ENCODE data around the gene VPS16.

The VPS16 gene

GRCh38 chr20:2903686-2904085 is 63.1 kb downstream of the VPS16 start:
- DNase-seq: no peak

- DNase-seq: no peak
Observed at GRCh38 chr20:2907519-2907918, 67.0 kb downstream of the VPS16 start.

GRCh38 chr20:2909953-2910352 is 69.4 kb downstream of the VPS16 start:
- DNase-seq: no peak

GRCh38 chr20:2911200-2911599 is 70.7 kb downstream of the VPS16 start:
- DNase-seq: no peak

- DNase-seq: peak in 1 of 2 experiments; percentile 15
Observed at GRCh38 chr20:2914160-2914559, 73.6 kb downstream of the VPS16 start.
